Hepatocyte (in vitro differentiated cells): Measurements from ENCODE around the gene LOXHD1.

Source experiments
- EZH2 ChIP-seq: fragments of 200-600 bp; sonication (generic); IDR thresholded peaks from 2 replicates; pipeline ENCODE4 v1.6.1; 2016; ENCODE audit warnings: antibody characterized with exemption, mild to moderate bottlenecking, borderline replicate concordance
- EZH2phosphoT487 ChIP-seq: fragments of 200-600 bp; sonication (generic); IDR thresholded peaks from one replicate; pipeline ENCODE4 v1.6.1; 2018; ENCODE audit warnings: antibody characterized with exemption, mild to moderate bottlenecking, low read depth, moderate library complexity; ENCODE audit not compliant: unreplicated experiment, severe bottlenecking
- TF ChIP-seq, protein P1 (sequence below): fragments of 200-600 bp; sonication (generic); IDR thresholded peaks from 2 replicates; pipeline ENCODE4 v1.5.1; 2016; ENCODE audit warnings: antibody characterized with exemption, mild to moderate bottlenecking; ENCODE audit not compliant: poor library complexity

DNA sequence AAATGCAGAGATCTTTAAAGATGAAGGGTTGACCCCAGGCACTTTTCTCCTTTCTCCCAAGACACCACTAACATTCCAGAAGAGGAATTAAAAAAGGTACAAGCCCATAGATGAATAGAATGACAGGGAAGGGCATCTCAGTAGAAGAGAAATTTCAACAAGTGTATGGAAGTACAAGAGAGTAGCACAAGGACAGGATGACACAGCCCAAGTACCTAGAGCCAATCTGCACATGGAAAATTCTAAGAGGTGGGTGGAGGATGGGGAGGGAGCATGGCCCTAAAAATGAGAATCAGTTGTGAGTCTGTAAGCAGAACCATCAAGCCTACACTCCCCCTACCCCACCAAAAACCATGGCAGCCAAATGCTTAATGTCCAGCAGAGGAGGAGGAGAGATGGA lies 39.7 kb upstream of the LOXHD1 start:
- TF ChIP-seq, protein P1, sequence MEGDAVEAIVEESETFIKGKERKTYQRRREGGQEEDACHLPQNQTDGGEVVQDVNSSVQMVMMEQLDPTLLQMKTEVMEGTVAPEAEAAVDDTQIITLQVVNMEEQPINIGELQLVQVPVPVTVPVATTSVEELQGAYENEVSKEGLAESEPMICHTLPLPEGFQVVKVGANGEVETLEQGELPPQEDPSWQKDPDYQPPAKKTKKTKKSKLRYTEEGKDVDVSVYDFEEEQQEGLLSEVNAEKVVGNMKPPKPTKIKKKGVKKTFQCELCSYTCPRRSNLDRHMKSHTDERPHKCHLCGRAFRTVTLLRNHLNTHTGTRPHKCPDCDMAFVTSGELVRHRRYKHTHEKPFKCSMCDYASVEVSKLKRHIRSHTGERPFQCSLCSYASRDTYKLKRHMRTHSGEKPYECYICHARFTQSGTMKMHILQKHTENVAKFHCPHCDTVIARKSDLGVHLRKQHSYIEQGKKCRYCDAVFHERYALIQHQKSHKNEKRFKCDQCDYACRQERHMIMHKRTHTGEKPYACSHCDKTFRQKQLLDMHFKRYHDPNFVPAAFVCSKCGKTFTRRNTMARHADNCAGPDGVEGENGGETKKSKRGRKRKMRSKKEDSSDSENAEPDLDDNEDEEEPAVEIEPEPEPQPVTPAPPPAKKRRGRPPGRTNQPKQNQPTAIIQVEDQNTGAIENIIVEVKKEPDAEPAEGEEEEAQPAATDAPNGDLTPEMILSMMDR: no peak
- TF ChIP-seq EZH2phosphoT487: no peak
- TF ChIP-seq EZH2: no peak
